PC-9 (cell line): ENCODE measurements around the gene RIMKLA.

Experiments
- CTCF ChIP-seq: fragments of 200-600 bp; sonication (generic); conservative IDR thresholded peaks from 2 replicates; pipeline ENCODE4 v1.6.1; 2017; ENCODE audit warnings: mixed run types, antibody characterized with exemption, mild to moderate bottlenecking, moderate library complexity
- EZH2 ChIP-seq: fragments of 200-600 bp; sonication (generic); IDR thresholded peaks from 2 replicates; pipeline ENCODE4 v1.8.0; 2017; ENCODE audit warnings: antibody characterized with exemption, low read depth

DNA sequence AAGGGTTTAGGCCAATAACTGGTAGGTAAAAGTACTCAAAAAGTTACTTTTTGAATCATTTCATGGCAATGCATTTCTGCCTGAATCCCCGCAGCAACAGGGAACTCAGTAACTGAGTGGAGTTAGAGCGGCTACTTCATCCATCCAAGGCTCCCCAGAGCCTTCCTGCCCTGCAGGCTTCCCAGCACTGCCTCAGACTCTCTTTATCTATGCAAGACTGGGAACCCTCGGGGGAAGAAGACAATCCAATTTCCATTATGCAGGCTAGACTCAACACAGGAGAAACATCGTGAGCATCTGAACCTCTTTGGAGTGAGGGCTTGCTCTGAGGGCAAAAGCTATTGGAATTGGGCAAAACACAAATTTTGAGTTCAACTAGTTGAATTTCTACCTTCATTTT is 52.1 kb downstream of the RIMKLA start:
- TF ChIP-seq CTCF (no peak), EZH2 (no peak)
